HG02943 (cell line): ENCODE results near the gene ITIH3.

Experiments used
- ATAC-seq: cut with Tn5 transposase; IDR thresholded peaks from one replicate; pipeline ENCODE4 v1.9.1; 2021; ENCODE audit warnings: mild to moderate bottlenecking, low read depth, moderate library complexity; ENCODE audit not compliant: unreplicated experiment

Gene ITIH3

GRCh38 chr3:52777959-52778805 lies 16.4 kb upstream of the ITIH3 start:
- ATAC-seq, result no peak

GRCh38 chr3:52779011-52779836 lies 15.4 kb upstream of the ITIH3 start:
- no peak for ATAC-seq

- no peak for ATAC-seq
These were observed 14.6 kb upstream of the ITIH3 start for GRCh38 chr3:52779837-52780585.

- ATAC-seq, result no peak
These were observed 12.9 kb upstream of the ITIH3 start for GRCh38 chr3:52781741-52782140.

- no peak for ATAC-seq
These were observed 12.0 kb upstream of the ITIH3 start for GRCh38 chr3:52782412-52783210.

GRCh38 chr3:52783211-52783555 lies 11.4 kb upstream of the ITIH3 start:
- ATAC-seq, result no peak

- ATAC-seq, result no peak
These were observed 10.5 kb upstream of the ITIH3 start for GRCh38 chr3:52784021-52784621.

GRCh38 chr3:52784931-52785590 lies 9.5 kb upstream of the ITIH3 start:
- ATAC-seq, result no peak

- no peak for ATAC-seq
These were observed 8.0 kb upstream of the ITIH3 start for GRCh38 chr3:52786330-52787215.

GRCh38 chr3:52787246-52787645 lies 7.3 kb upstream of the ITIH3 start:
- ATAC-seq, result no peak

GRCh38 chr3:52787672-52788625 lies 6.6 kb upstream of the ITIH3 start:
- ATAC-seq, result no peak

GRCh38 chr3:52788890-52789745 lies 5.5 kb upstream of the ITIH3 start:
- ATAC-seq, result no peak

GRCh38 chr3:52789746-52790040 lies 4.9 kb upstream of the ITIH3 start:
- no peak for ATAC-seq

GRCh38 chr3:52790337-52790736 lies 4.3 kb upstream of the ITIH3 start:
- ATAC-seq, result no peak

GRCh38 chr3:52790741-52791140 lies 3.9 kb upstream of the ITIH3 start:
- no peak for ATAC-seq

GRCh38 chr3:52791366-52791765 lies 3.2 kb upstream of the ITIH3 start:
- no peak for ATAC-seq

- no peak for ATAC-seq
These were observed 2.7 kb upstream of the ITIH3 start for GRCh38 chr3:52791928-52792327.
